Measurements from ENCODE around the gene RRAGC. TPM values are rescaled to one million over a fixed set of nuclear protein-coding genes. Genes with fewer than 3 reads are reported as not detected.

The RRAGC gene
- total and polyA plus RNA-seq, 2 experiments from 2014 or later: 9.3 to 12.8 TPM

DNA sequence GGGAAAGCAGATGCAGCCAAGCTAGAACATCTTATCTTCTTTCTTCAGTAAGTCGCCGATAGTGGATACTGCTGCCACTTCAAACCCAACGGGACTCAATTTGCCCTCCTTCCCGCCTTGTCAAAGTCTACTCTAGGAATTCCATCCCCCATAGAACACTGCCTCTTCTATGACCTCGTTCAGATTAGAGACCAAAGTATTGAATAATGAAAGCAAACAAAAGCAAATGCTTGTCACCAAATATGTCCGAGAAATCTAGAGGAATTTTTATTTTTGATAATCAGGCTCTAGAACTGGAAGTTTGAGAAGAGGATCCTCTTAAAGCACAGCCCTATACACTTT, 853 bp upstream of the RRAGC start (continued):
- TF ChIP-seq, protein P1, sequence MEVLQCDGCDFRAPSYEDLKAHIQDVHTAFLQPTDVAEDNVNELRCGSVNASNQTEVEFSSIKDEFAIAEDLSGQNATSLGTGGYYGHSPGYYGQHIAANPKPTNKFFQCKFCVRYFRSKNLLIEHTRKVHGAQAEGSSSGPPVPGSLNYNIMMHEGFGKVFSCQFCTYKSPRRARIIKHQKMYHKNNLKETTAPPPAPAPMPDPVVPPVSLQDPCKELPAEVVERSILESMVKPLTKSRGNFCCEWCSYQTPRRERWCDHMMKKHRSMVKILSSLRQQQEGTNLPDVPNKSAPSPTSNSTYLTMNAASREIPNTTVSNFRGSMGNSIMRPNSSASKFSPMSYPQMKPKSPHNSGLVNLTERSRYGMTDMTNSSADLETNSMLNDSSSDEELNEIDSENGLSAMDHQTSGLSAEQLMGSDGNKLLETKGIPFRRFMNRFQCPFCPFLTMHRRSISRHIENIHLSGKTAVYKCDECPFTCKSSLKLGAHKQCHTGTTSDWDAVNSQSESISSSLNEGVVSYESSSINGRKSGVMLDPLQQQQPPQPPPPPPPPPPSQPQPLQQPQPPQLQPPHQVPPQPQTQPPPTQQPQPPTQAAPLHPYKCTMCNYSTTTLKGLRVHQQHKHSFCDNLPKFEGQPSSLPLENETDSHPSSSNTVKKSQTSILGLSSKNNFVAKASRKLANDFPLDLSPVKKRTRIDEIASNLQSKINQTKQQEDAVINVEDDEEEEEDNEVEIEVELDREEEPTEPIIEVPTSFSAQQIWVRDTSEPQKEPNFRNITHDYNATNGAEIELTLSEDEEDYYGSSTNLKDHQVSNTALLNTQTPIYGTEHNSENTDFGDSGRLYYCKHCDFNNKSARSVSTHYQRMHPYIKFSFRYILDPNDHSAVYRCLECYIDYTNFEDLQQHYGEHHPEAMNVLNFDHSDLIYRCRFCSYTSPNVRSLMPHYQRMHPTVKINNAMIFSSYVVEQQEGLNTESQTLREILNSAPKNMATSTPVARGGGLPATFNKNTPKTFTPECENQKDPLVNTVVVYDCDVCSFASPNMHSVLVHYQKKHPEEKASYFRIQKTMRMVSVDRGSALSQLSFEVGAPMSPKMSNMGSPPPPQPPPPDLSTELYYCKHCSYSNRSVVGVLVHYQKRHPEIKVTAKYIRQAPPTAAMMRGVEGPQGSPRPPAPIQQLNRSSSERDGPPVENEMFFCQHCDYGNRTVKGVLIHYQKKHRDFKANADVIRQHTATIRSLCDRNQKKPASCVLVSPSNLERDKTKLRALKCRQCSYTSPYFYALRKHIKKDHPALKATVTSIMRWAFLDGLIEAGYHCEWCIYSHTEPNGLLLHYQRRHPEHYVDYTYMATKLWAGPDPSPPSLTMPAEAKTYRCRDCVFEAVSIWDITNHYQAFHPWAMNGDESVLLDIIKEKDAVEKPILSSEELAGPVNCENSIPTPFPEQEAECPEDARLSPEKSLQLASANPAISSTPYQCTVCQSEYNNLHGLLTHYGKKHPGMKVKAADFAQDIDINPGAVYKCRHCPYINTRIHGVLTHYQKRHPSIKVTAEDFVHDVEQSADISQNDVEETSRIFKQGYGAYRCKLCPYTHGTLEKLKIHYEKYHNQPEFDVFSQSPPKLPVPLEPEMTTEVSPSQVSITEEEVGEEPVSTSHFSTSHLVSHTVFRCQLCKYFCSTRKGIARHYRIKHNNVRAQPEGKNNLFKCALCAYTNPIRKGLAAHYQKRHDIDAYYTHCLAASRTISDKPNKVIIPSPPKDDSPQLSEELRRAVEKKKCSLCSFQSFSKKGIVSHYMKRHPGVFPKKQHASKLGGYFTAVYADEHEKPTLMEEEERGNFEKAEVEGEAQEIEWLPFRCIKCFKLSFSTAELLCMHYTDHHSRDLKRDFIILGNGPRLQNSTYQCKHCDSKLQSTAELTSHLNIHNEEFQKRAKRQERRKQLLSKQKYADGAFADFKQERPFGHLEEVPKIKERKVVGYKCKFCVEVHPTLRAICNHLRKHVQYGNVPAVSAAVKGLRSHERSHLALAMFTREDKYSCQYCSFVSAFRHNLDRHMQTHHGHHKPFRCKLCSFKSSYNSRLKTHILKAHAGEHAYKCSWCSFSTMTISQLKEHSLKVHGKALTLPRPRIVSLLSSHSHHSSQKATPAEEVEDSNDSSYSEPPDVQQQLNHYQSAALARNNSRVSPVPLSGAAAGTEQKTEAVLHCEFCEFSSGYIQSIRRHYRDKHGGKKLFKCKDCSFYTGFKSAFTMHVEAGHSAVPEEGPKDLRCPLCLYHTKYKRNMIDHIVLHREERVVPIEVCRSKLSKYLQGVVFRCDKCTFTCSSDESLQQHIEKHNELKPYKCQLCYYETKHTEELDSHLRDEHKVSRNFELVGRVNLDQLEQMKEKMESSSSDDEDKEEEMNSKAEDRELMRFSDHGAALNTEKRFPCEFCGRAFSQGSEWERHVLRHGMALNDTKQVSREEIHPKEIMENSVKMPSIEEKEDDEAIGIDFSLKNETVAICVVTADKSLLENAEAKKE (CRISPR knock-in tag; IDR thresholded peaks at IDR 0.05): no peak
- TF ChIP-seq, protein P2, sequence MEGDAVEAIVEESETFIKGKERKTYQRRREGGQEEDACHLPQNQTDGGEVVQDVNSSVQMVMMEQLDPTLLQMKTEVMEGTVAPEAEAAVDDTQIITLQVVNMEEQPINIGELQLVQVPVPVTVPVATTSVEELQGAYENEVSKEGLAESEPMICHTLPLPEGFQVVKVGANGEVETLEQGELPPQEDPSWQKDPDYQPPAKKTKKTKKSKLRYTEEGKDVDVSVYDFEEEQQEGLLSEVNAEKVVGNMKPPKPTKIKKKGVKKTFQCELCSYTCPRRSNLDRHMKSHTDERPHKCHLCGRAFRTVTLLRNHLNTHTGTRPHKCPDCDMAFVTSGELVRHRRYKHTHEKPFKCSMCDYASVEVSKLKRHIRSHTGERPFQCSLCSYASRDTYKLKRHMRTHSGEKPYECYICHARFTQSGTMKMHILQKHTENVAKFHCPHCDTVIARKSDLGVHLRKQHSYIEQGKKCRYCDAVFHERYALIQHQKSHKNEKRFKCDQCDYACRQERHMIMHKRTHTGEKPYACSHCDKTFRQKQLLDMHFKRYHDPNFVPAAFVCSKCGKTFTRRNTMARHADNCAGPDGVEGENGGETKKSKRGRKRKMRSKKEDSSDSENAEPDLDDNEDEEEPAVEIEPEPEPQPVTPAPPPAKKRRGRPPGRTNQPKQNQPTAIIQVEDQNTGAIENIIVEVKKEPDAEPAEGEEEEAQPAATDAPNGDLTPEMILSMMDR (conservative IDR thresholded peaks at IDR 0.05; ENCODE audit: low read depth in 2 of 2): no peak
- TF ChIP-seq ZNF331 (CRISPR knock-in tag; IDR thresholded peaks at IDR 0.05; ENCODE audit: low read depth): no peak
- TF ChIP-seq EZH2phosphoT487 (IDR thresholded peaks at IDR 0.05; ENCODE audit: unreplicated experiment): no peak
- TF ChIP-seq STAT1 (IDR thresholded peaks at IDR 0.05; ENCODE audit: unreplicated experiment): no peak
- TF ChIP-seq JUNB (IDR thresholded peaks at IDR 0.05; ENCODE audit: unreplicated experiment): no peak

DNA sequence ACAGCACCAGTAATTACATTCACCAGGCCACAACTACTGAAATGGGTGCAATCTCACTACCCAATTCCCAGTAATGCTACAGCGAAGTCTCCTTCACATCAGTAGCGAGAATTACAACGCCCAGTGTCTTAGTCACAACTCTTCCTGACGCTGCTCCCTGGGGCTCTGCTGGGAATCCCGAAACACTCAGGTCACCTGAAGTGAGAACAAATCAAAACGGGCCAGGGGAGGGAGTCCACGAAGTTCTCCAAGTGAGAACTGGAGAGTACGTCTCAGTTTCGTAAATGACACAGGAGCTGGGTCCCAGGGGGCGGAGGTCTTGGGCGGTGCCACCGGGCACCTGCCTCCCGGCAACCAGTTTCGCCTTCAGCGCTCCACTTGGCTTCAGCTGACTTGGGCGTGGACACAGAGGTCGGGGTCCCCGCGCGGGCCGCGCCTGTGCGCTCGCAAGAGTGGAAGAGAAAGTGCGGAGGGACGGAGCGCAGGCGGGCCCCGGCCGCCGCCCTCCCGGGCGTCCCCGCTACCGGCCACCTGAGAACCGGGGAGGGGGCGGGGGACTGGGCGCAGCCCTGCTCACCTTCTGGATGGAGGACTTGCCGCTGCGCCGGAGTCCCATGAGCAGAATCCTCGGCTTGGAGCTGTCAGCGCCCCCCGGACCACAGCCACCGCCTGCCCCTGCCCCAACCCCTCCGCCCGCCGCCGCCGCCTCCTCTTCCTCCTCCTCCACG, 575 bp downstream of the RRAGC start:
- Histone ChIP-seq H3F3A (replicated peaks; ENCODE audit: low read depth) (0 out of 2 replicates have a peak, but pooled peaks cover 2% of the 10 kb centered on the region), H3K27me3 (ENCODE audit: insufficient read depth) (no peaks in the 10 kb centered on the region), H3K4me1 (ENCODE audit: insufficient read depth) (peaks cover 14% of the 10 kb centered on the region; the same call in 1 of the 2 replicates), H4K20me1 (replicated peaks; ENCODE audit: insufficient read depth) (peaks cover 20% of the 10 kb centered on the region), H2AFZ (no peak overlapping the region), H3K79me2 (replicated peaks; ENCODE audit: insufficient read depth) (peaks cover 36% of the 10 kb centered on the region), H3K4me3 (peak overlapping the region; percentile 90), H3K36me3 (ENCODE audit: insufficient read depth) (peaks cover 25% of the 10 kb centered on the region; the same call in 1 of the 2 replicates), H3K27ac (ENCODE audit: low read depth) (no peak overlapping the region), H3K4me2 (peak overlapping the region; percentile 78), H3K9me2 (ENCODE audit: insufficient read depth) (no peaks in the 10 kb centered on the region)
- peak overlapping the region; percentile 89 for H3K4me3 Mint-ChIP-seq
- H3K27me3 Mint-ChIP-seq (ENCODE audit: insufficient read depth, low read depth, poor library complexity): peaks cover 3% of the 10 kb centered on the region
- no peak overlapping the region for H3K27ac Mint-ChIP-seq
- DNase-seq (ENCODE audit: low spot score): no peak
- peak; percentile 32 for ATAC-seq
- H3K36me3 Mint-ChIP-seq (ENCODE audit: low read depth): peaks cover 14% of the 10 kb centered on the region
- H3K4me1 Mint-ChIP-seq: peaks cover 10% of the 10 kb centered on the region; the same call in 2 of the 3 replicates
- H3K9me3 Mint-ChIP-seq: no peaks in the 10 kb centered on the region
- TF ChIP-seq, protein P3, sequence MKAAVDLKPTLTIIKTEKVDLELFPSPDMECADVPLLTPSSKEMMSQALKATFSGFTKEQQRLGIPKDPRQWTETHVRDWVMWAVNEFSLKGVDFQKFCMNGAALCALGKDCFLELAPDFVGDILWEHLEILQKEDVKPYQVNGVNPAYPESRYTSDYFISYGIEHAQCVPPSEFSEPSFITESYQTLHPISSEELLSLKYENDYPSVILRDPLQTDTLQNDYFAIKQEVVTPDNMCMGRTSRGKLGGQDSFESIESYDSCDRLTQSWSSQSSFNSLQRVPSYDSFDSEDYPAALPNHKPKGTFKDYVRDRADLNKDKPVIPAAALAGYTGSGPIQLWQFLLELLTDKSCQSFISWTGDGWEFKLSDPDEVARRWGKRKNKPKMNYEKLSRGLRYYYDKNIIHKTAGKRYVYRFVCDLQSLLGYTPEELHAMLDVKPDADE (IDR thresholded peaks at IDR 0.05): no peak
